HepG2 (cell line): Measurements from ENCODE around the gene EXOC1. TPM values are rescaled to one million over a fixed set of nuclear protein-coding genes. Genes with fewer than 3 reads are reported as not detected.

Experiments
- CHCHD3 ChIP-seq: sonication (generic); formaldehyde crosslinking; IDR thresholded peaks from 2 replicates; pipeline ENCODE4 v1.8.0; 2022; ENCODE audit warnings: mild to moderate bottlenecking, missing genetic modification reagents, moderate library complexity
- HNRNPL ChIP-seq: fragments of 200-400 bp; formaldehyde crosslinking; IDR thresholded peaks from 2 replicates; pipeline ENCODE4 v1.6.1; 2017; ENCODE audit warnings: mild to moderate bottlenecking, low read depth, low read length
- MLXIP ChIP-seq: sonication (generic); formaldehyde crosslinking; IDR thresholded peaks from 2 replicates; pipeline ENCODE4 v1.9.0; 2021; ENCODE audit warnings: missing genetic modification reagents, borderline replicate concordance
- MZF1 ChIP-seq: sonication (generic); formaldehyde crosslinking; IDR thresholded peaks from 2 replicates; pipeline ENCODE4 v1.8.1; 2023; ENCODE audit warnings: mild to moderate bottlenecking, missing genetic modification reagents, borderline replicate concordance
- NKX3-1 ChIP-seq: sonication (generic); formaldehyde crosslinking; IDR thresholded peaks from 2 replicates; pipeline ENCODE4 v1.5.0; 2020; ENCODE audit warnings: missing genetic modification reagents
- NONO ChIP-seq, 2 experiments: fragments of 450-650 bp in 1 of 2; sonication (generic) in 1 of 2; formaldehyde crosslinking in 1 of 2; IDR thresholded peaks in 1 of 2; conservative IDR thresholded peaks in 1 of 2; 2 replicates each; pipeline versions ENCODE4 v1.6.1 to v1.8.0; 2017 to 2022; ENCODE audit warnings: mild to moderate bottlenecking in 1 of 2, missing genetic modification reagents in 1 of 2, moderate library complexity in 1 of 2
- PHF20 ChIP-seq: sonication (generic); formaldehyde crosslinking; IDR thresholded peaks from 2 replicates; pipeline ENCODE4 v1.5.0; 2020; ENCODE audit warnings: mild to moderate bottlenecking, missing genetic modification reagents
- RBM22 ChIP-seq: fragments of 200-400 bp; formaldehyde crosslinking; optimal IDR thresholded peaks from 2 replicates; pipeline ENCODE3; 2017; ENCODE audit warnings: mild to moderate bottlenecking, low read length, moderate library complexity
- SOX5 ChIP-seq: IDR thresholded peaks from 2 replicates; pipeline ENCODE4 v1.6.1; 2016; ENCODE audit warnings: borderline replicate concordance
- SPEN ChIP-seq: sonication (generic); formaldehyde crosslinking; IDR thresholded peaks from 2 replicates; pipeline ENCODE4 v1.5.1; 2020; ENCODE audit warnings: low read depth, mild to moderate bottlenecking, missing genetic modification reagents
- TFDP2 ChIP-seq: sonication (generic); formaldehyde crosslinking; IDR thresholded peaks from 2 replicates; pipeline ENCODE4 v1.4.0; 2020; ENCODE audit warnings: missing genetic modification reagents
- TOE1 ChIP-seq: sonication (generic); formaldehyde crosslinking; IDR thresholded peaks from 2 replicates; pipeline ENCODE4 v1.4.0; 2020; ENCODE audit warnings: mild to moderate bottlenecking, missing genetic modification reagents
- ZBTB1 ChIP-seq: sonication (generic); formaldehyde crosslinking; IDR thresholded peaks from 2 replicates; pipeline ENCODE4 v1.4.0; 2020; ENCODE audit warnings: missing genetic modification reagents, borderline replicate concordance
- ZBTB38 ChIP-seq: sonication (generic); formaldehyde crosslinking; IDR thresholded peaks from 2 replicates; pipeline ENCODE4 v1.5.1; 2020; ENCODE audit warnings: mild to moderate bottlenecking, missing genetic modification reagents
- ZNF136 ChIP-seq: sonication (generic); formaldehyde crosslinking; IDR thresholded peaks from 2 replicates; pipeline ENCODE4 v1.8.1; 2022; ENCODE audit warnings: low read depth, mild to moderate bottlenecking, moderate library complexity, missing genetic modification reagents
- ZNF282 ChIP-seq: fragments of 450-650 bp; IDR thresholded peaks from 2 replicates; pipeline ENCODE4 v1.6.1; 2018; ENCODE audit not compliant: partially characterized antibody
- ZNF3 ChIP-seq: IDR thresholded peaks from 2 replicates; pipeline ENCODE4 v1.7.0; 2017; ENCODE audit warnings: inconsistent platforms
- ZNF598 ChIP-seq: sonication (generic); formaldehyde crosslinking; IDR thresholded peaks from 2 replicates; pipeline ENCODE4 v1.5.1; 2020; ENCODE audit warnings: mild to moderate bottlenecking, missing genetic modification reagents, borderline replicate concordance
- ZNF75D ChIP-seq: sonication (generic); formaldehyde crosslinking; IDR thresholded peaks from 2 replicates; pipeline ENCODE4 v1.8.1; 2023; ENCODE audit warnings: missing genetic modification reagents, mild to moderate bottlenecking, borderline replicate concordance
- polyA plus RNA-seq, 8 experiments: library from polyadenylated mRNA; depleted of rRNA in 3 of 8; stranded (reverse) in 7 of 8; unstranded in 1 of 8; fragments of >200 nt; fragmentation: Illumina TruSeq in 4 of 8; extraction: Trizol in 4 of 8; gene quantifications; 2 replicates each; pipeline versions ENCODE4 v1.2.1 to v1.2.3, GENCODE V29; 2011 to 2016; ENCODE audit warnings: low read depth in 4 of 8, missing spikeins in 1 of 8, mixed read lengths in 1 of 8; ENCODE audit not compliant: insufficient read depth in 1 of 8
- total RNA-seq, 5 experiments: library from RNA; depleted of rRNA; stranded (reverse); fragments of >200 nt; fragmentation: Illumina TruSeq; extraction: Trizol; gene quantifications; 2 replicates each; pipeline ENCODE4 v1.2.3, GENCODE V29; 2016; ENCODE audit warnings: low read depth in 1 of 5
- TF ChIP-seq, protein P1 (sequence below): sonication (generic); formaldehyde crosslinking; IDR thresholded peaks from 2 replicates; pipeline ENCODE4 v1.8.0; 2022; ENCODE audit warnings: mild to moderate bottlenecking, missing genetic modification reagents, moderate library complexity
- TF ChIP-seq, protein P2 (sequence below): sonication (generic); formaldehyde crosslinking; IDR thresholded peaks from 2 replicates; pipeline ENCODE4 v1.4.0; 2020; ENCODE audit warnings: missing genetic modification reagents, mild to moderate bottlenecking, borderline replicate concordance

The EXOC1 gene
- total and polyA plus RNA-seq, 2 of the 13 experiments (the other 11 are each of a cell fraction or from before 2014, with no cell fraction given): 9.1 to 18.4 TPM

GRCh38 chr4:55948726-55949481 is 95.5 kb downstream of the EXOC1 start, which contains the start of gene CEP135 (continued):
- TF ChIP-seq, protein P1, sequence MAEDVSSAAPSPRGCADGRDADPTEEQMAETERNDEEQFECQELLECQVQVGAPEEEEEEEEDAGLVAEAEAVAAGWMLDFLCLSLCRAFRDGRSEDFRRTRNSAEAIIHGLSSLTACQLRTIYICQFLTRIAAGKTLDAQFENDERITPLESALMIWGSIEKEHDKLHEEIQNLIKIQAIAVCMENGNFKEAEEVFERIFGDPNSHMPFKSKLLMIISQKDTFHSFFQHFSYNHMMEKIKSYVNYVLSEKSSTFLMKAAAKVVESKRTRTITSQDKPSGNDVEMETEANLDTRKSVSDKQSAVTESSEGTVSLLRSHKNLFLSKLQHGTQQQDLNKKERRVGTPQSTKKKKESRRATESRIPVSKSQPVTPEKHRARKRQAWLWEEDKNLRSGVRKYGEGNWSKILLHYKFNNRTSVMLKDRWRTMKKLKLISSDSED (CRISPR knock-in tag): peak; percentile 90; the same call in 1 of the 2 replicates
- TF ChIP-seq, protein P2, sequence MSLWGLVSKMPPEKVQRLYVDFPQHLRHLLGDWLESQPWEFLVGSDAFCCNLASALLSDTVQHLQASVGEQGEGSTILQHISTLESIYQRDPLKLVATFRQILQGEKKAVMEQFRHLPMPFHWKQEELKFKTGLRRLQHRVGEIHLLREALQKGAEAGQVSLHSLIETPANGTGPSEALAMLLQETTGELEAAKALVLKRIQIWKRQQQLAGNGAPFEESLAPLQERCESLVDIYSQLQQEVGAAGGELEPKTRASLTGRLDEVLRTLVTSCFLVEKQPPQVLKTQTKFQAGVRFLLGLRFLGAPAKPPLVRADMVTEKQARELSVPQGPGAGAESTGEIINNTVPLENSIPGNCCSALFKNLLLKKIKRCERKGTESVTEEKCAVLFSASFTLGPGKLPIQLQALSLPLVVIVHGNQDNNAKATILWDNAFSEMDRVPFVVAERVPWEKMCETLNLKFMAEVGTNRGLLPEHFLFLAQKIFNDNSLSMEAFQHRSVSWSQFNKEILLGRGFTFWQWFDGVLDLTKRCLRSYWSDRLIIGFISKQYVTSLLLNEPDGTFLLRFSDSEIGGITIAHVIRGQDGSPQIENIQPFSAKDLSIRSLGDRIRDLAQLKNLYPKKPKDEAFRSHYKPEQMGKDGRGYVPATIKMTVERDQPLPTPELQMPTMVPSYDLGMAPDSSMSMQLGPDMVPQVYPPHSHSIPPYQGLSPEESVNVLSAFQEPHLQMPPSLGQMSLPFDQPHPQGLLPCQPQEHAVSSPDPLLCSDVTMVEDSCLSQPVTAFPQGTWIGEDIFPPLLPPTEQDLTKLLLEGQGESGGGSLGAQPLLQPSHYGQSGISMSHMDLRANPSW (CRISPR knock-in tag): peak; percentile 47; the same call in 1 of the 2 replicates
- TF ChIP-seq TFDP2 (CRISPR knock-in tag) (peak; percentile 99), ZNF598 (CRISPR knock-in tag) (peak; percentile 97; the same call in 1 of the 2 replicates), RBM22 (peak; percentile 53), ZNF3 (CRISPR knock-in tag) (no peak), SPEN (peak; percentile 94), PHF20 (CRISPR knock-in tag) (peak; percentile 75), ZNF75D (no peak), SOX5 (CRISPR knock-in tag) (peak; percentile 36; the same call in 1 of the 2 replicates), NONO (IDR thresholded peaks at IDR 0.05) (no peak), NONO (CRISPR knock-in tag; conservative IDR thresholded peaks at IDR 0.05) (peak; percentile 97), ZNF136 (CRISPR knock-in tag) (0 out of 2 replicates have a peak, but pooled peaks have one; percentile 68), MLXIP (CRISPR knock-in tag) (peak; percentile 55; the same call in 1 of the 2 replicates), NKX3-1 (0 out of 2 replicates have a peak, but pooled peaks have one; percentile 58), HNRNPL (peak; percentile 66; the same call in 1 of the 2 replicates), CHCHD3 (CRISPR knock-in tag) (peak; percentile 79; the same call in 1 of the 2 replicates), ZBTB1 (CRISPR knock-in tag) (no peak), ZNF282 (no peak), ZBTB38 (peak; percentile 68; the same call in 1 of the 2 replicates), MZF1 (CRISPR knock-in tag) (0 out of 2 replicates have a peak, but pooled peaks have one; percentile 56), TOE1 (CRISPR knock-in tag) (peak; percentile 37; the same call in 1 of the 2 replicates)
